Measurements from ENCODE around the gene ZBED2.

ZBED2 gene

GRCh38 chr3:111616417-111617105, 21.4 kb upstream of the ZBED2 start:
- no peaks in the 10 kb centered on the region for H3K4me1 ChIP-seq (ENCODE audit: control insufficient read depth, low read depth, low read length)
- H3K9me3 ChIP-seq (ENCODE audit: control insufficient read depth, low read depth, low read length), result peaks cover 8% of the 10 kb centered on the region
- H3K9ac ChIP-seq (ENCODE audit: low read length), result no peak overlapping the region
- no peak overlapping the region for H3K4me3 ChIP-seq (ENCODE audit: low read length)
- H3K27me3 ChIP-seq (ENCODE audit: control insufficient read depth, insufficient read depth, low read length), result no peaks in the 10 kb centered on the region
- no peak overlapping the region for H3K27ac ChIP-seq (ENCODE audit: low read length)
- H3K36me3 ChIP-seq (ENCODE audit: control insufficient read depth, low read depth, low read length), result no peaks in the 10 kb centered on the region

GRCh38 chr3:111615880-111616279, 20.7 kb upstream of the ZBED2 start:
- H3K9ac ChIP-seq (ENCODE audit: low read length), result no peak overlapping the region
- H3K36me3 ChIP-seq (ENCODE audit: control insufficient read depth, low read depth, low read length), result no peaks in the 10 kb centered on the region
- no peaks in the 10 kb centered on the region for H3K27me3 ChIP-seq (ENCODE audit: control insufficient read depth, insufficient read depth, low read length)
- no peaks in the 10 kb centered on the region for H3K4me1 ChIP-seq (ENCODE audit: control insufficient read depth, low read depth, low read length)
- no peak overlapping the region for H3K4me3 ChIP-seq (ENCODE audit: low read length)
- peaks cover 8% of the 10 kb centered on the region for H3K9me3 ChIP-seq (ENCODE audit: control insufficient read depth, low read depth, low read length)
- no peak overlapping the region for H3K27ac ChIP-seq (ENCODE audit: low read length)

DNA sequence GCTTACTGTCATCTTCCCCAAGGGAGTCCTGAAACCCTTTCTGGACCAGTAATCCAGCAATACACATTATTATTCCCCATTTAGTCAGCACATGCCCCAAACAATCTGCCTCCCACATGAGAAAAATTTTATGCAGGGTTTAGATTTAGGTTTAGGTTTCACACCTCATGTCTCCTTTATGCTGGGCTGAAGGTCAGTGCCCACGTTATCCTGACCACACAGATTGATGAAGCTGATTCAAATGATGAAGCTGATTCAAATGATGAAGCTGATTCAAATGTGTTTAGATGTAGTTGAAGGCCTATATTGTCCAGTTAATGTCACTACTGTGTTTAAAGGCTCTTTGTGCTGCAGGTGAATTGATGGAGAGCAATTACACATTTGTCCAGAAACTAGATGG, 18.1 kb upstream of the ZBED2 start:
- Histone ChIP-seq H3K27ac (ENCODE audit: low read length) (no peak overlapping the region), H3K27me3 (ENCODE audit: control insufficient read depth, insufficient read depth, low read length) (no peaks in the 10 kb centered on the region), H3K4me3 (ENCODE audit: low read length) (no peak overlapping the region), H3K9me3 (ENCODE audit: control insufficient read depth, low read depth, low read length) (peaks cover 8% of the 10 kb centered on the region), H3K36me3 (ENCODE audit: control insufficient read depth, low read depth, low read length) (no peaks in the 10 kb centered on the region), H3K9ac (ENCODE audit: low read length) (no peak overlapping the region), H3K4me1 (ENCODE audit: control insufficient read depth, low read depth, low read length) (no peaks in the 10 kb centered on the region)

DNA sequence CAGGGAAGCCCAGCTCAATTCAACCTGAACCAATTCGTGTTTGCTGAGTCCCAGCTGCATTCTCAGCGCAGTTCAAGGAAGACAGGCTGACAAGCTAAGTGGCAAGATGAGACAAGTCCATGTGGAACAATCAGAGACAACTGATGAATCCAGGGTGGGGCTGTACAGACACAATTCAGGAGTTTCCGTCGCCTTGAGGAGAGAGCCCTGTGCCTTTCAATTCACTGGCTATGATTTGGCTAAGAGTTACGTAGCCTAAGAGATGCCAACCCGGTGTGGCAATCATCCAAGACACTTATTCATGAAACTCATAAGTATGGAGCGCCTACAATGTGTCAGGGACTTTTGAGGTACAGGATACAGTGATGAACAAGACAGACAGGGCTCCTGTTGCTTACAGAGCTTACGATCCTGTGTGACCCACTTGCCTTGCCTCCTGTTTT, 15.5 kb upstream of the ZBED2 start:
- H3K9ac ChIP-seq (ENCODE audit: low read length), result no peak overlapping the region
- H3K9me3 ChIP-seq (ENCODE audit: control insufficient read depth, low read depth, low read length), result no peaks in the 10 kb centered on the region
- H3K36me3 ChIP-seq (ENCODE audit: control insufficient read depth, low read depth, low read length), result no peaks in the 10 kb centered on the region
- no peak overlapping the region for H3K4me3 ChIP-seq (ENCODE audit: low read length)
- peaks cover 3% of the 10 kb centered on the region for H3K4me1 ChIP-seq (ENCODE audit: control insufficient read depth, low read depth, low read length)
- no peaks in the 10 kb centered on the region for H3K27me3 ChIP-seq (ENCODE audit: control insufficient read depth, insufficient read depth, low read length)
- no peak overlapping the region for H3K27ac ChIP-seq (ENCODE audit: low read length)

- no peak overlapping the region for H3K4me3 ChIP-seq (ENCODE audit: low read length)
- H3K27ac ChIP-seq (ENCODE audit: low read length), result no peak overlapping the region
- H3K9ac ChIP-seq (ENCODE audit: low read length), result no peak overlapping the region
- no peaks in the 10 kb centered on the region for H3K27me3 ChIP-seq (ENCODE audit: control insufficient read depth, insufficient read depth, low read length)
- peaks cover 3% of the 10 kb centered on the region for H3K4me1 ChIP-seq (ENCODE audit: control insufficient read depth, low read depth, low read length)
- no peaks in the 10 kb centered on the region for H3K36me3 ChIP-seq (ENCODE audit: control insufficient read depth, low read depth, low read length)
- no peaks in the 10 kb centered on the region for H3K9me3 ChIP-seq (ENCODE audit: control insufficient read depth, low read depth, low read length)
Measured at GRCh38 chr3:111610189-111610588, 15.0 kb upstream of the ZBED2 start.

GRCh38 chr3:111609700-111610099, 14.6 kb upstream of the ZBED2 start:
- Histone ChIP-seq H3K4me1 (ENCODE audit: control insufficient read depth, low read depth, low read length) (peaks cover 3% of the 10 kb centered on the region), H3K36me3 (ENCODE audit: control insufficient read depth, low read depth, low read length) (no peaks in the 10 kb centered on the region), H3K27ac (ENCODE audit: low read length) (no peak overlapping the region), H3K27me3 (ENCODE audit: control insufficient read depth, insufficient read depth, low read length) (no peaks in the 10 kb centered on the region), H3K4me3 (ENCODE audit: low read length) (no peak overlapping the region), H3K9me3 (ENCODE audit: control insufficient read depth, low read depth, low read length) (no peaks in the 10 kb centered on the region), H3K9ac (ENCODE audit: low read length) (no peak overlapping the region)

DNA sequence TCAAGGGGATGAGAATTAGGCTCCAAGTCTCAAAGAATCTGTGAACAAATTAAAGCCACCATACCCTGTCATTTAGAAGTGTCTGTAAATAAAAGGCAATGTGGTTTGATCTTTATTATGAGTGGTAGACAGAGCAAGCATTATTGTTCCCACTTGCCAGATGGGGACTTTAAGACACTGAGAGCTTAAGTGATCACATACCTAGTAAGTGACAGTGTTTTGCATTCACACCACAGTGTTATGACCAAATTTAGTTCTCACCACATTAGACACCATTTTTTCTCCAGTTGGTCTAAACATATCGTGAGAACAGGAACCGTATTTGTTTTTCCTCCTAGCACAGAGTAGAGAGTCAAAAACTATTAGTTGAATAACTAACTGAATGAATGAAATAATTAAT, 13.2 kb upstream of the ZBED2 start:
- H3K9ac ChIP-seq (ENCODE audit: low read length), result no peak overlapping the region
- H3K4me3 ChIP-seq (ENCODE audit: low read length), result no peak overlapping the region
- peaks cover 3% of the 10 kb centered on the region for H3K4me1 ChIP-seq (ENCODE audit: control insufficient read depth, low read depth, low read length)
- H3K27ac ChIP-seq (ENCODE audit: low read length), result no peak overlapping the region
- H3K9me3 ChIP-seq (ENCODE audit: control insufficient read depth, low read depth, low read length), result no peaks in the 10 kb centered on the region
- no peaks in the 10 kb centered on the region for H3K36me3 ChIP-seq (ENCODE audit: control insufficient read depth, low read depth, low read length)
- no peaks in the 10 kb centered on the region for H3K27me3 ChIP-seq (ENCODE audit: control insufficient read depth, insufficient read depth, low read length)

- H3K36me3 ChIP-seq (ENCODE audit: control insufficient read depth, low read depth, low read length), result no peaks in the 10 kb centered on the region
- H3K9ac ChIP-seq (ENCODE audit: low read length), result no peak overlapping the region
- H3K9me3 ChIP-seq (ENCODE audit: control insufficient read depth, low read depth, low read length), result no peaks in the 10 kb centered on the region
- no peak overlapping the region for H3K27ac ChIP-seq (ENCODE audit: low read length)
- no peak overlapping the region for H3K4me3 ChIP-seq (ENCODE audit: low read length)
- peaks cover 3% of the 10 kb centered on the region for H3K4me1 ChIP-seq (ENCODE audit: control insufficient read depth, low read depth, low read length)
- H3K27me3 ChIP-seq (ENCODE audit: control insufficient read depth, insufficient read depth, low read length), result no peaks in the 10 kb centered on the region
Measured at GRCh38 chr3:111607240-111607920, 12.2 kb upstream of the ZBED2 start.

GRCh38 chr3:111605493-111605892, 10.3 kb upstream of the ZBED2 start:
- Histone ChIP-seq H3K27ac (ENCODE audit: low read length) (no peak overlapping the region), H3K4me1 (ENCODE audit: control insufficient read depth, low read depth, low read length) (peaks cover 3% of the 10 kb centered on the region), H3K27me3 (ENCODE audit: control insufficient read depth, insufficient read depth, low read length) (no peaks in the 10 kb centered on the region), H3K4me3 (ENCODE audit: low read length) (no peak overlapping the region), H3K9me3 (ENCODE audit: control insufficient read depth, low read depth, low read length) (no peaks in the 10 kb centered on the region), H3K36me3 (ENCODE audit: control insufficient read depth, low read depth, low read length) (no peaks in the 10 kb centered on the region), H3K9ac (ENCODE audit: low read length) (no peak overlapping the region)

GRCh38 chr3:111605018-111605417, 9.9 kb upstream of the ZBED2 start:
- H3K9me3 ChIP-seq (ENCODE audit: control insufficient read depth, low read depth, low read length), result no peaks in the 10 kb centered on the region
- H3K4me1 ChIP-seq (ENCODE audit: control insufficient read depth, low read depth, low read length), result peaks cover 3% of the 10 kb centered on the region
- no peak overlapping the region for H3K4me3 ChIP-seq (ENCODE audit: low read length)
- H3K27me3 ChIP-seq (ENCODE audit: control insufficient read depth, insufficient read depth, low read length), result no peaks in the 10 kb centered on the region
- no peak overlapping the region for H3K27ac ChIP-seq (ENCODE audit: low read length)
- no peaks in the 10 kb centered on the region for H3K36me3 ChIP-seq (ENCODE audit: control insufficient read depth, low read depth, low read length)
- no peak overlapping the region for H3K9ac ChIP-seq (ENCODE audit: low read length)

- Histone ChIP-seq H3K36me3 (ENCODE audit: control insufficient read depth, low read depth, low read length) (no peaks in the 10 kb centered on the region), H3K4me1 (ENCODE audit: control insufficient read depth, low read depth, low read length) (peaks cover 3% of the 10 kb centered on the region), H3K4me3 (ENCODE audit: low read length) (no peak overlapping the region), H3K9ac (ENCODE audit: low read length) (no peak overlapping the region), H3K27ac (ENCODE audit: low read length) (no peak overlapping the region), H3K27me3 (ENCODE audit: control insufficient read depth, insufficient read depth, low read length) (no peaks in the 10 kb centered on the region), H3K9me3 (ENCODE audit: control insufficient read depth, low read depth, low read length) (no peaks in the 10 kb centered on the region)
Measured at GRCh38 chr3:111604119-111604518, 9.0 kb upstream of the ZBED2 start.

DNA sequence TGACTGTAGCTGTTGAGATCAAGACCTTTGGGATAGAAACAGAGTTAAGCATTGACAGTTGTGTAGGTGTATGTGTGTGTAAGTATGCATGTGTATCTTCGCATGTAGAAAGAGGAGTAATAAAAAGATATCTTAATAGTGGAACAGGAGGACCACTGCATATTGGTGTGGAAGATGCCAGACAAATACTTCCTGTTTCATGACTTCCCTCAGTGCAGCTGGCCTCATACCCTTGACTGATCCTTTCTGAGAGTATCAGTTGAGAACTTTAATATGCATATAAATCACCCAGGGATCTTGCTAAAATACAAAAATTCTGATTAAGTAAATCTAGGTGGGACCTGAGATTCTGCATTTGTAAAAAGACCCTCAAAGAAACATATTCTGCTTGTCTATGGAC, 8.5 kb upstream of the ZBED2 start:
- peaks cover 3% of the 10 kb centered on the region for H3K4me1 ChIP-seq (ENCODE audit: control insufficient read depth, low read depth, low read length)
- H3K36me3 ChIP-seq (ENCODE audit: control insufficient read depth, low read depth, low read length), result no peaks in the 10 kb centered on the region
- H3K27me3 ChIP-seq (ENCODE audit: control insufficient read depth, insufficient read depth, low read length), result no peaks in the 10 kb centered on the region
- no peak overlapping the region for H3K9ac ChIP-seq (ENCODE audit: low read length)
- H3K9me3 ChIP-seq (ENCODE audit: control insufficient read depth, low read depth, low read length), result no peaks in the 10 kb centered on the region
- no peak overlapping the region for H3K27ac ChIP-seq (ENCODE audit: low read length)
- no peak overlapping the region for H3K4me3 ChIP-seq (ENCODE audit: low read length)

Measured in iPS-18a (cell line).